ENCODE measurements around the gene IPO7. TPM values are rescaled to one million over a fixed set of nuclear protein-coding genes. Genes with fewer than 3 reads are reported as not detected.

IPO7 gene
- total and polyA plus RNA-seq, 2 donors (not counting 3 experiments of a cell fraction or from before 2014, with no cell fraction given), result 32.9 to 170 TPM

DNA sequence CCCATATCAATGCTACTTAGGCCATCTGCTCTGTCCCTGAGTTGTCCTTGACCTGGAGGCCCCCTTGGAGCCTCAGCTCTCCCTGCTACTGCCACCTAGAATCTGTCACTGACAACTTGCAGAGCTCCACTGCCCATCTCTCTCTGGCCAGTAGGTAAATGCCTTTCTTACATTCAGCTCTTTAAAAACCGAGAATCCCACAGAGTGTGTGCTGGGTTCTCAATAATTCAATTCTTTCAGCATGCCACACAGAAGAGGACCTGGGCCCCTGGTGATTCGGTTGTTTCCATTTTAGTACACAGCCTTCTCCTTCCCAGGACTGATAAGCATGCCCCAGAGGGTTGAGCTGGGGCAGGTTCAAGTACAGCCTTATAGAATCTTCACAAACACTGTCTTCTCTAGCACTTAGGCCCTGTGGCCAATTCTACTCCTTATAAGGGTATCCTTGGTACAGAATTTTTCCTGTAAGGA, 22.0 kb upstream of the IPO7 start:
- H3K27ac ChIP-seq (ENCODE audit: insufficient read depth, low read depth, low read length), result peak overlapping the region; percentile 92
- H3K79me2 ChIP-seq (ENCODE audit: control insufficient read depth, insufficient read depth, low read length), result no peaks in the 10 kb centered on the region
- no peak for DNase-seq (ENCODE audit: low read depth, low spot score)
- no peak for FAIRE-seq
- H3K9me1 ChIP-seq (replicated peaks; ENCODE audit: control insufficient read depth, extremely low read depth, insufficient read depth, low read length), result no peaks in the 10 kb centered on the region
- H4K20me1 ChIP-seq (replicated peaks; ENCODE audit: control insufficient read depth, extremely low read depth, insufficient read depth, low read length), result no peaks in the 10 kb centered on the region
- intact Hi-C loops (cut with micrococcal nuclease) (no loop called here), dilution Hi-C loops (cut with MboI; ENCODE audit: extremely low pct_ligation_motif_present, low sequenced_read_pairs) (no loop called here)
- no peak overlapping the region for H3K4me2 ChIP-seq (ENCODE audit: insufficient read depth, low read length)
- peaks cover 17% of the 10 kb centered on the region for H3K4me1 ChIP-seq (ENCODE audit: control insufficient read depth, extremely low read depth, insufficient read depth, low read length)
- no peaks in the 10 kb centered on the region for H3K27me3 ChIP-seq (ENCODE audit: control insufficient read depth in 2 of 2, insufficient read depth in 2 of 2, low read length in 2 of 2)
- POLR2A ChIA-PET, result no interaction called here
- no peaks in the 10 kb centered on the region for H3K36me3 ChIP-seq (ENCODE audit: control insufficient read depth in 2 of 2, extremely low read depth in 1 of 2, insufficient read depth in 2 of 2, low read length in 2 of 2)
- TF ChIP-seq POLR2AphosphoS5 (IDR thresholded peaks at IDR 0.05; ENCODE audit: insufficient read depth, low read depth, low read length) (no peak), POLR2A (IDR thresholded peaks at IDR 0.05; ENCODE audit: low read depth, low read length) (no peak), JUN (IDR thresholded peaks at IDR 0.05; ENCODE audit: borderline replicate concordance, insufficient read depth, insufficient read length, low read depth) (no peak), MYC (IDR thresholded peaks at IDR 0.05; ENCODE audit: low read depth, low read length) (no peak), EZH2 (IDR thresholded peaks at IDR 0.05; ENCODE audit: borderline replicate concordance, low read depth, low read length, severe bottlenecking) (no peak)
- TF ChIP-seq, protein P1, sequence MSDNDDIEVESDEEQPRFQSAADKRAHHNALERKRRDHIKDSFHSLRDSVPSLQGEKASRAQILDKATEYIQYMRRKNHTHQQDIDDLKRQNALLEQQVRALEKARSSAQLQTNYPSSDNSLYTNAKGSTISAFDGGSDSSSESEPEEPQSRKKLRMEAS (IDR thresholded peaks at IDR 0.05; ENCODE audit: insufficient read depth, insufficient read length), result no peak
- no peak overlapping the region for H3K4me3 ChIP-seq (replicated peaks in 1 of 3; ENCODE audit: insufficient read depth in 1 of 3, low read depth in 1 of 3, low read length in 3 of 3)
- no peak overlapping the region for H3K9ac ChIP-seq (replicated peaks; ENCODE audit: extremely low read depth, insufficient read depth, low read length)
- no peaks in the 10 kb centered on the region for H3K9me3 ChIP-seq (replicated peaks; ENCODE audit: control insufficient read depth, insufficient read depth, low read length)
- CTCF ChIA-PET, result interaction anchor here (0.9 kb wide), 1 partner anchor 22 kb away, joined by 4 read pairs; the partner anchor contains the start of gene IPO7
- H2AFZ ChIP-seq (ENCODE audit: low read depth, low read length), result peak overlapping the region; percentile 47
- BruUV-seq (replicated peaks), result no TSS peak
